Smooth muscle cell (in vitro differentiated cells): ENCODE measurements around the gene ARL8B. TPM values are rescaled to one million over a fixed set of nuclear protein-coding genes. Genes with fewer than 3 reads are reported as not detected.
"Not testable (repeated sequence)": the region's sequence is repeated elsewhere in the genome, so short reads cannot be mapped to it uniquely, and the experiment has no call there.

Source experiments
- DNase-seq: peaks from one replicate; lab custom pipeline; 2025; ENCODE audit not compliant: unreplicated experiment; lab: John Stamatoyannopoulos, UW
- H2AFZ ChIP-seq: fragments of 200-600 bp; sonication (generic); 2 replicates; pipeline ENCODE4 v1.6.0; 2016; ENCODE audit warnings: antibody characterized with exemption, low read depth, mild to moderate bottlenecking
- H3F3A ChIP-seq: fragments of 200-600 bp; sonication (generic); 2 replicates; pipeline ENCODE4 v1.6.0; 2017; ENCODE audit warnings: antibody characterized with exemption, low read depth
- H3K27ac ChIP-seq: fragments of 200-600 bp; sonication (generic); 2 replicates; pipeline ENCODE4 v1.5.1; 2016; ENCODE audit warnings: low read depth, mild to moderate bottlenecking
- H3K27me3 ChIP-seq: fragments of 200-600 bp; sonication (generic); 2 replicates; pipeline ENCODE4 v1.6.1; 2016; ENCODE audit warnings: low read depth, mild to moderate bottlenecking
- H3K36me3 ChIP-seq: fragments of 200-600 bp; sonication (generic); 2 replicates; pipeline ENCODE4 v1.5.1; 2016; ENCODE audit warnings: low read depth
- H3K4me1 ChIP-seq: fragments of 200-600 bp; sonication (generic); 2 replicates; pipeline ENCODE4 v1.5.1; 2016; ENCODE audit warnings: low read depth
- H3K4me2 ChIP-seq: fragments of 200-600 bp; sonication (generic); 2 replicates; pipeline ENCODE4 v1.6.0; 2016; ENCODE audit warnings: mild to moderate bottlenecking
- H3K4me3 ChIP-seq: fragments of 200-600 bp; sonication (generic); 2 replicates; pipeline ENCODE4 v1.5.1; 2016; ENCODE audit warnings: mild to moderate bottlenecking
- H3K79me2 ChIP-seq: fragments of 200-600 bp; sonication (generic); 2 replicates; pipeline ENCODE4 v1.6.0; 2016; ENCODE audit warnings: low read depth, mild to moderate bottlenecking
- H3K9ac ChIP-seq: fragments of 200-600 bp; sonication (generic); 2 replicates; pipeline ENCODE4 v1.6.0; 2016; ENCODE audit warnings: low read depth
- H3K9me3 ChIP-seq: fragments of 200-600 bp; sonication (generic); replicated peaks from 2 replicates; pipeline ENCODE4 v1.5.1; 2016; ENCODE audit warnings: low read depth
- H4K20me1 ChIP-seq: fragments of 200-600 bp; sonication (generic); 2 replicates; pipeline ENCODE4 v1.6.0; 2016; ENCODE audit warnings: low read depth
- CTCF ChIP-seq: fragments of 200-600 bp; sonication (generic); IDR thresholded peaks from 2 replicates; pipeline ENCODE4 v1.5.1; 2017; ENCODE audit warnings: borderline replicate concordance, mild to moderate bottlenecking, antibody characterized with exemption; ENCODE audit not compliant: insufficient read depth, poor library complexity, severe bottlenecking
- WGBS: methylation state at CpG from one replicate; pipeline ENCODE4 v1.1.7; 2016; ENCODE audit warnings: low lambda C conversion rate; 5-methylcytosine and 5-hydroxymethylcytosine counted together
- polyA plus RNA-seq: library from polyadenylated mRNA; unstranded; fragments of >200 nt; fragmentation: Nextera tagmentation; extraction: Ambion mirVana; gene quantifications from 2 replicates; pipeline ENCODE4 v1.2.1, GENCODE V29; 2016
- total RNA-seq: library from RNA; depleted of rRNA; stranded (reverse); fragments of >200 nt; gene quantifications from 2 replicates; pipeline ENCODE4 v1.2.3, GENCODE V29; 2014

The ARL8B gene
- total and polyA plus RNA-seq, 2 experiments from 2014 or later: 33.6 to 95.0 TPM

DNA sequence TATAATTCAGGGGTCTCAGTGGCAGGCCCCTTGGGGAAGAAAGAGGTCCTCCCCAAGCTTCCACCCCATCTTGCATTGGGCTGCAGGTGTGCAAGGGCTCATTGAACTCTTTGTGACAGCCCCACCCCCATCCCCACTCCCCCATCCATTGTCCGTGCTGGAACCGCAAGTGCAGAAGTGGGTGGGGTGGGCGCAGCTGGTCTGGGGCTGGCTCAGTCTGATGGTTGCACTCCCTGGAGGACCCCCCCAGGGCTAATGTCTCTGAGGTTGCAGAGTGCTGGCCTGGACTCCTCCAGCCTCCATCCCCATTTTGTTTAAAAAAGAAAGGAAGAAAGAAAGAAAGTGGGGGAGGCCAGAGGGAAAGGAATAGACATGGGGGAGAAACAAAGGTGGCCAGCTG is 42.3 kb upstream of the ARL8B start:
- no peak for DNase-seq
- no peak for TF ChIP-seq CTCF
- no peaks in the 10 kb centered on the region for H3K79me2 ChIP-seq
- H2AFZ ChIP-seq: no peak overlapping the region
- no peaks in the 10 kb centered on the region for H3K27me3 ChIP-seq
- H3K9me3 ChIP-seq: no peaks in the 10 kb centered on the region
- no peak overlapping the region for H3K9ac ChIP-seq
- no peak overlapping the region for H3K4me2 ChIP-seq
- H3F3A ChIP-seq: no peaks in the 10 kb centered on the region
- 100% methylated on average over 1 of the region's 3 CpGs for WGBS
- H3K27ac ChIP-seq: no peak overlapping the region
- no peaks in the 10 kb centered on the region for H4K20me1 ChIP-seq
- H3K4me3 ChIP-seq: no peak overlapping the region
- no peaks in the 10 kb centered on the region for H3K36me3 ChIP-seq
- no peaks in the 10 kb centered on the region for H3K4me1 ChIP-seq

DNA sequence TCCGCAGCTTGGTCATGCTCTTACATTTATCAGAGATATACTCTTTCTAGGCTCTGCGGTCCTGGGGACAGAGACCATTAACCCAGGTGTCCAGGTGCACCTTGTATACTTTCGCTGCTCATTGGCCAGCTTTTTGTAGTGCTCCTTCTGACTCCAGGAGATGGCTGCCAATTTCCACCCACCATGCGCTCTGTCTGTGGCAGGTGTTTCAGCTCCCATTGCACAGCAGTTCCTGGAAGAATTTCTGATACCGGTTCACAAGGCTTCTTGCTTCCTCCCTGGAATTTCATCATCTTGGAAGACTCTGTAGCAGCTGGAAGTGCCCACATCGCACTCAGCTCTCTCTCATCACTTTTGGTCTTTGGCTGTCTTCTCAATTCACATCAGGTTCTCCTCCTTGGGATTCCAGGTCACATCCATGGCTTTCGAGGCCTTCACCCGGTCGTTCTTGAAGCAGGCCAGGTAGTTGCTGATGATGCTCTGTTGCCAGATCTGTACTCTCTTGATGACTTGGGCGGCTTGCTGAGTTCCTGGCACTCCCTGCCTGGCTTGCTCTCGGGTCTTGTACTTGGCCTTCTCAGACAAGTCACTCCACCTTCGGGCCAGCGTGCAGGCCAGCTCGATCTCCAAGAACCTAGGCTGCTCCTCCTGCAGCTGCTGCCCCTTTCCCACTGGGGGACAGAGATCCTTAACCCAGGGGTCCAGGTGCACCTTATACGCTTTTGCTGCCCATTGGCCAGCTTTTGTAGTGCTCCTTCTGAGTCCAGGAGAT is 41.1 kb upstream of the ARL8B start:
- Histone ChIP-seq H3K4me1 (no peaks in the 10 kb centered on the region), H3K9me3 (no peaks in the 10 kb centered on the region), H3K27me3 (no peaks in the 10 kb centered on the region), H2AFZ (no peak overlapping the region), H3K4me2 (no peak overlapping the region), H3F3A (no peaks in the 10 kb centered on the region), H3K36me3 (no peaks in the 10 kb centered on the region), H3K27ac (no peak overlapping the region), H4K20me1 (no peaks in the 10 kb centered on the region), H3K79me2 (no peaks in the 10 kb centered on the region), H3K4me3 (no peak overlapping the region), H3K9ac (no peak overlapping the region)
- DNase-seq: no peak
- WGBS: 95% methylated on average over 15 of the region's 15 CpGs
- TF ChIP-seq CTCF: no peak

DNA sequence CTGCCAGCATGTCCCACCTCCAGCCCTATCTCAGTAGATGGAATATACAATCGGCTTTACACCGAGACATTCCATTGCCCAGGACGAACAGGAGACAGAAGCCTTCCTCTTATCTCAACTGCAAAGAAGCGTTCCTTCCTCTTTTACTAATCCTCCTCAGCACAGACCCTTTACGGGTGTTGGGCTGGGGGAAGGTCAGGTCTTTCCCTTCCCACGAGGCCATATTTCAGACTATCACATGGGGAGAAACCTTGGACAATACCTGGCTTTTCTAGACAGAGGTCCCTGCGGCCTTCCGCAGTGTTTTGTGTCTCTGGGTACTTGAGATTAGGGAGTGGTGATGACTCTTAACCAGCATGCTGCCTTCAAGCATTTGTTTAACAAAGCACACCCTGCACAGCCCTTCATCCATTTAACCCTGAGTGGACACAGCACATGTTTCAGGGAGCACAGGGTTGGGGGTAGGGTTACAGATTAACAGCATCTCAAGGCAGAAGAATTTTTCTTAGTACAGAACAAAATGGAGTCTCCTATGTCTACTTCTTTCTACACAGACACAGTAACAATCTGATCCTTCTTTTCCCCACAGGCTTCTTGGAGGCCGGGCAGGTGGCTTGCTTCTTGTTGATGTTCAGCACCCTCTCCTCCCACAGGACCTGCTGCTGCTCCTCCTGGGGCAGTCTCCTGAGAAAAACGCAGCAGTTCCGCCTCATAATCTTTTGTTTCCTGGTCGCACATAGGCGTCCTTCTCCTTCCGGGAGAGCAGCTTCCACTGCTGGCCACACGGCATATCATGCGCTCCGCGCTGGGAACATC is 39.9 kb upstream of the ARL8B start:
- not testable (repeated sequence) for H3K4me2 ChIP-seq, H2AFZ ChIP-seq, H3F3A ChIP-seq, H3K4me1 ChIP-seq, H3K4me3 ChIP-seq, H4K20me1 ChIP-seq, H3K9me3 ChIP-seq, H3K9ac ChIP-seq, H3K79me2 ChIP-seq, H3K36me3 ChIP-seq, H3K27ac ChIP-seq, DNase-seq, H3K27me3 ChIP-seq
- 68% methylated on average over 18 of the region's 18 CpGs for WGBS

- H3K4me3 ChIP-seq: no peak overlapping the region
- no peak overlapping the region for H3K9ac ChIP-seq
- H2AFZ ChIP-seq: no peak overlapping the region
- no peak for DNase-seq
- no peak overlapping the region for H3K27ac ChIP-seq
- H3K9me3 ChIP-seq: no peaks in the 10 kb centered on the region
- no peaks in the 10 kb centered on the region for H3K27me3 ChIP-seq
- H3K4me2 ChIP-seq: no peak overlapping the region
- H3K79me2 ChIP-seq: no peaks in the 10 kb centered on the region
- TF ChIP-seq CTCF: no peak
- no peaks in the 10 kb centered on the region for H3F3A ChIP-seq
- WGBS: 89% methylated on average over 7 of the region's 7 CpGs
- H4K20me1 ChIP-seq: no peaks in the 10 kb centered on the region
- no peaks in the 10 kb centered on the region for H3K36me3 ChIP-seq
- no peaks in the 10 kb centered on the region for H3K4me1 ChIP-seq
Observed at GRCh38 chr3:5082789-5083115, 39.3 kb upstream of the ARL8B start.
